MCF 10A (cell line): ENCODE results near the gene DAGLA. TPM values are rescaled to one million over a fixed set of nuclear protein-coding genes. Genes with fewer than 3 reads are reported as not detected.

Experiments
- BruUV-seq: library from RNA; stranded (reverse); fragments of 400-500 nt; replicated peaks from 2 replicates; lab custom pipeline; 2021; lab: Mats Ljungman, UMichigan
- CTCF ChIA-PET: fragments of 300-600 bp; sonication (Branson Sonifier 250); formaldehyde crosslinking; extraction: SDS; loops from one replicate; lab custom pipeline; 2021; ENCODE audit warnings: antibody characterized with exemption, inconsistent platforms; lab: Yijun Ruan, JAX
- POLR2A ChIA-PET: fragments of 300-600, 350-650 bp; sonication (Branson Sonifier 250); formaldehyde crosslinking; extraction: SDS; loops from one replicate; lab custom pipeline; 2020; ENCODE audit warnings: antibody characterized with exemption, inconsistent platforms; lab: Yijun Ruan, JAX
- DNase-seq: peaks from one replicate; pipeline ENCODE4 v3.0.0-alpha.2; 2018; ENCODE audit not compliant: unreplicated experiment
- H3K27ac Mint-ChIP-seq: one replicate; pipeline ENCODE4 v1.8.0; 2022; ENCODE audit warnings: mild to moderate bottlenecking, low read depth, mixed read lengths; ENCODE audit not compliant: unreplicated experiment
- H3K27me3 Mint-ChIP-seq: one replicate; pipeline ENCODE4 v1.8.0; 2022; ENCODE audit warnings: mixed read lengths; ENCODE audit not compliant: insufficient read depth, unreplicated experiment
- H3K36me3 Mint-ChIP-seq: one replicate; pipeline ENCODE4 v1.8.0; 2022; ENCODE audit warnings: mild to moderate bottlenecking, moderate library complexity, mixed read lengths; ENCODE audit not compliant: insufficient read depth, unreplicated experiment
- H3K4me1 Mint-ChIP-seq: one replicate; pipeline ENCODE4 v1.8.0; 2022; ENCODE audit warnings: mixed read lengths; ENCODE audit not compliant: insufficient read depth, unreplicated experiment
- H3K4me3 Mint-ChIP-seq: one replicate; pipeline ENCODE4 v1.8.0; 2022; ENCODE audit warnings: mild to moderate bottlenecking, moderate library complexity, mixed read lengths; ENCODE audit not compliant: unreplicated experiment
- H3K9me3 Mint-ChIP-seq: one replicate; pipeline ENCODE4 v1.8.0; 2022; ENCODE audit warnings: mixed read lengths; ENCODE audit not compliant: unreplicated experiment
- intact Hi-C: fragments of 100-400 bp; cut with micrococcal nuclease; formaldehyde crosslinking; loops from 2 replicates; pipeline ENCODE4 v1.14.1; 2022
- total RNA-seq: library from RNA; stranded (reverse); gene quantifications from 2 replicates; pipeline ENCODE4 v1.2.3, GENCODE V29; 2022
- TF ChIP-seq, protein P1 (sequence below): fragments of 200-600 bp; IDR thresholded peaks from one replicate; pipeline ENCODE4 v1.8.0; 2022; ENCODE audit warnings: antibody characterized with exemption, mild to moderate bottlenecking; ENCODE audit not compliant: unreplicated experiment

The DAGLA gene
- total RNA-seq, 1 experiment from 2014 or later = 1.5 TPM

DNA sequence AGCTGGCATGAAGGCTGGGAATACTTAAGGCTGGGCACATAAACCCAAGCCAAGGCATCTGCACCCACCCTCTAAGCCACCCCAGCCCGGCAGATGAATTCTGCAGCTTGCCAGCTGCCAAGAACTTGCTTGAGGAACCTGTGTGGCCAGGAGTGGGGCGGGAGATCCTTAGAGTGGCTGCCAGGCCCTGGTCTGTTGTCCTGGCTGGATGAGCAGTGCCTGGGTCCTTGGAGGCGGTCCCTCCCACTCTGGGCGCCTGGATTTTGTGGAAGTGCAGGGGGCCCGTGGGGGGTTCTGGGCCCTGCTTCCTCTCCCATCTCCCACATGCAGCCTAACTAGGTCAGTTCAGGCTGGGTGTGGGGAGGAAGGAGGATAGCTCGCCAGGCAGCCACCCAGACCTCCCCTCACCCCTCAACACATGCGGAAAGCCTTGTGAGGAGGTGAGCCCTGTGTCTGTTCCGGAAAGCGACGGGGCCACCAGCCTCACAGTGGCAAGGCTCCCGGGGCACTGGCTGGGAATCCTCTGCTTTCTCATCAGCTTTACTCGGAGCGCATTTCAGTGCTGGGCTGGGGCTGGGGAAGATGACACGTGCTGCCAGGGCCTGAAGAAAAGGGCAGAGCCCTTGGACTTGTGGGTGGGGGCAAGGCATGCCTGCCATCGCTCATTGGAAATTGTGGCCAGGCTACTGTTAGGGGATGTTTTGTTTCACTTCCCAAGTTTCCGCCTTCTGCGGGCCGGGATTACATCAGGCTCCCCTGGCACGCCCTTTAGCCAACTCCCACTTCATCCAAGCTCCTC lies 8.4 kb downstream of the DAGLA start:
- CTCF ChIA-PET = interaction anchor here (0.7 to 1.9 kb wide), 6 partner anchors 10 to 394 kb away, joined by 3 to 7 read pairs (median 4); no protein-coding TSS in a partner anchor
- POLR2A ChIA-PET = no interaction called here
- no peak overlapping the region for H3K27ac Mint-ChIP-seq
- H3K4me1 Mint-ChIP-seq = peaks cover 10% of the 10 kb centered on the region
- no peaks in the 10 kb centered on the region for H3K9me3 Mint-ChIP-seq
- BruUV-seq = no TSS peak
- TF ChIP-seq, protein P1, sequence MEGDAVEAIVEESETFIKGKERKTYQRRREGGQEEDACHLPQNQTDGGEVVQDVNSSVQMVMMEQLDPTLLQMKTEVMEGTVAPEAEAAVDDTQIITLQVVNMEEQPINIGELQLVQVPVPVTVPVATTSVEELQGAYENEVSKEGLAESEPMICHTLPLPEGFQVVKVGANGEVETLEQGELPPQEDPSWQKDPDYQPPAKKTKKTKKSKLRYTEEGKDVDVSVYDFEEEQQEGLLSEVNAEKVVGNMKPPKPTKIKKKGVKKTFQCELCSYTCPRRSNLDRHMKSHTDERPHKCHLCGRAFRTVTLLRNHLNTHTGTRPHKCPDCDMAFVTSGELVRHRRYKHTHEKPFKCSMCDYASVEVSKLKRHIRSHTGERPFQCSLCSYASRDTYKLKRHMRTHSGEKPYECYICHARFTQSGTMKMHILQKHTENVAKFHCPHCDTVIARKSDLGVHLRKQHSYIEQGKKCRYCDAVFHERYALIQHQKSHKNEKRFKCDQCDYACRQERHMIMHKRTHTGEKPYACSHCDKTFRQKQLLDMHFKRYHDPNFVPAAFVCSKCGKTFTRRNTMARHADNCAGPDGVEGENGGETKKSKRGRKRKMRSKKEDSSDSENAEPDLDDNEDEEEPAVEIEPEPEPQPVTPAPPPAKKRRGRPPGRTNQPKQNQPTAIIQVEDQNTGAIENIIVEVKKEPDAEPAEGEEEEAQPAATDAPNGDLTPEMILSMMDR = no peak
- no peaks in the 10 kb centered on the region for H3K27me3 Mint-ChIP-seq
- peak overlapping the region; percentile 13 for H3K4me3 Mint-ChIP-seq
- intact Hi-C loops = no loop called here
- DNase-seq = peak; percentile 84
- H3K36me3 Mint-ChIP-seq = no peaks in the 10 kb centered on the region

- Mint-ChIP-seq H3K4me3 (peak overlapping the region; percentile 13), H3K36me3 (no peaks in the 10 kb centered on the region), H3K27ac (no peak overlapping the region), H3K27me3 (no peaks in the 10 kb centered on the region), H3K4me1 (peaks cover 14% of the 10 kb centered on the region), H3K9me3 (no peaks in the 10 kb centered on the region)
- intact Hi-C loops = no loop called here
- ChIA-PET CTCF (interaction anchor here (0.7 to 1.9 kb wide), 4 partner anchors 23 to 692 kb away, joined by 3 to 6 read pairs (median 3); no protein-coding TSS in a partner anchor), POLR2A (no interaction called here)
- no TSS peak for BruUV-seq
- DNase-seq = no peak
- TF ChIP-seq, protein P1 = no peak
These were observed 8.9 kb downstream of the DAGLA start for GRCh38 chr11:61689164-61689496.

- POLR2A ChIA-PET = interaction anchor here (0.8 kb wide), 1 partner anchor 9 kb away, joined by 3 read pairs; no protein-coding TSS in a partner anchor
- H3K9me3 Mint-ChIP-seq = no peaks in the 10 kb centered on the region
- CTCF ChIA-PET = interaction anchor here (1.1 to 1.5 kb wide), 3 partner anchors 10 to 42 kb away, joined by 3 to 5 read pairs (median 5); no protein-coding TSS in a partner anchor
- no peaks in the 10 kb centered on the region for H3K27me3 Mint-ChIP-seq
- TF ChIP-seq, protein P1 = no peak
- H3K27ac Mint-ChIP-seq = no peak overlapping the region
- H3K4me1 Mint-ChIP-seq = peaks cover 20% of the 10 kb centered on the region
- no TSS peak for BruUV-seq
- no peak for DNase-seq
- H3K4me3 Mint-ChIP-seq = no peak overlapping the region
- intact Hi-C loops = no loop called here
- H3K36me3 Mint-ChIP-seq = no peaks in the 10 kb centered on the region
These were observed 10.7 kb downstream of the DAGLA start for GRCh38 chr11:61690706-61691379.
